Stomach smooth muscle (tissue), 2 donors: ENCODE measurements around the gene BTBD19.

Source experiments
- H3K27ac ChIP-seq: one replicate; pipeline ENCODE4 v1.7.0; 2013; ENCODE audit warnings: mild to moderate bottlenecking, low read length, inconsistent platforms
- H3K27me3 ChIP-seq, 2 donors: one replicate each; pipeline ENCODE4 v1.7.0; 2013; ENCODE audit warnings: low read length in 2 of 2; ENCODE audit not compliant: insufficient read depth in 2 of 2, control insufficient read depth in 1 of 2
- H3K36me3 ChIP-seq, 2 donors: one replicate each; pipeline ENCODE4 v1.7.0; 2013; ENCODE audit warnings: low read length in 2 of 2; ENCODE audit not compliant: control insufficient read depth in 2 of 2, insufficient read depth in 2 of 2
- H3K4me1 ChIP-seq: one replicate; pipeline ENCODE4 v1.7.0; 2013; ENCODE audit warnings: low read length; ENCODE audit not compliant: control insufficient read depth, insufficient read depth
- H3K4me3 ChIP-seq, 2 donors: one replicate each; pipeline ENCODE4 v1.7.0; 2013; ENCODE audit warnings: low read length in 2 of 2
- H3K9ac ChIP-seq, 2 donors: one replicate each; pipeline ENCODE4 v1.7.0; 2013; ENCODE audit warnings: low read length in 2 of 2, mild to moderate bottlenecking in 1 of 2
- H3K9me3 ChIP-seq, 2 donors: one replicate each; pipeline ENCODE4 v1.7.0; 2013; ENCODE audit warnings: low read length in 2 of 2; ENCODE audit not compliant: control insufficient read depth in 2 of 2
- donor health status: healthy.
- donor health status: Pancreatic carcinoma.

Gene BTBD19

GRCh38 chr1:44848456-44849181 lies 40.3 kb downstream of the BTBD19 start:
- H3K9ac ChIP-seq: no peak overlapping the region
- H3K27me3 ChIP-seq: no peaks in the 10 kb centered on the region
- no peaks in the 10 kb centered on the region for H3K9me3 ChIP-seq
- no peak overlapping the region for H3K4me3 ChIP-seq
- H3K4me1 ChIP-seq: peaks cover 2% of the 10 kb centered on the region
- H3K36me3 ChIP-seq: peaks cover 0 to 7% of the 10 kb centered on the region in 2 donors
- H3K27ac ChIP-seq: peak overlapping the region; percentile 18

- Histone ChIP-seq H3K27me3 (no peaks in the 10 kb centered on the region), H3K4me1 (peaks cover 2% of the 10 kb centered on the region), H3K27ac (no peak overlapping the region), H3K9me3 (no peaks in the 10 kb centered on the region), H3K36me3 (peaks cover 0 to 8% of the 10 kb centered on the region in 2 donors), H3K4me3 (no peak overlapping the region), H3K9ac (no peak overlapping the region)
Measured at GRCh38 chr1:44849575-44850132, 41.3 kb downstream of the BTBD19 start.

- Histone ChIP-seq H3K9ac (no peak overlapping the region), H3K9me3 (no peaks in the 10 kb centered on the region), H3K27ac (no peak overlapping the region), H3K27me3 (no peaks in the 10 kb centered on the region), H3K4me3 (no peak overlapping the region), H3K36me3 (peaks cover 0 to 8% of the 10 kb centered on the region in 2 donors), H3K4me1 (peaks cover 2% of the 10 kb centered on the region)
Measured at GRCh38 chr1:44851308-44851707, 43.0 kb downstream of the BTBD19 start.

DNA sequence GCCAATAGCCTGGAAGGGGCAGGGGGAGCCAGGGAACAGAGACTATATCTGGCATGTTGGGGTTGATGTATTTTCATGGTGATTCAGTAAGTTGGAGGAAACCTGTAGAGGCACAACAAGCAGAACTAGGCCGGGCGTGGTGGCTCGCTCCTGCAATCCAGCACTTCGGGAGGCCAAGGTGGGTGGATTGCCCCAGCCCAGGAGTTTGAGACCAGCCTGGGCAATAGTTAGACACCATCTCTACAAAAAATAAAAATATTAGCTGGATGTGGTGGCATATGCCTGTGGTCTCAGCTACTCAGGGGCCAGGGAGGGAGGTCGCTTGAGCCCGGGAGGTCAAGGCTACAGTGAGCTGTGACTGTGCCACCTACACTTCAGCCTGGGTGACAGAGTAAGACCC lies 44.9 kb downstream of the BTBD19 start:
- Histone ChIP-seq H3K27ac (no peak overlapping the region), H3K4me1 (peaks cover 2% of the 10 kb centered on the region), H3K9ac (no peak overlapping the region), H3K36me3 (peaks cover 0 to 8% of the 10 kb centered on the region in 2 donors), H3K4me3 (no peak overlapping the region), H3K9me3 (no peaks in the 10 kb centered on the region), H3K27me3 (no peaks in the 10 kb centered on the region)

DNA sequence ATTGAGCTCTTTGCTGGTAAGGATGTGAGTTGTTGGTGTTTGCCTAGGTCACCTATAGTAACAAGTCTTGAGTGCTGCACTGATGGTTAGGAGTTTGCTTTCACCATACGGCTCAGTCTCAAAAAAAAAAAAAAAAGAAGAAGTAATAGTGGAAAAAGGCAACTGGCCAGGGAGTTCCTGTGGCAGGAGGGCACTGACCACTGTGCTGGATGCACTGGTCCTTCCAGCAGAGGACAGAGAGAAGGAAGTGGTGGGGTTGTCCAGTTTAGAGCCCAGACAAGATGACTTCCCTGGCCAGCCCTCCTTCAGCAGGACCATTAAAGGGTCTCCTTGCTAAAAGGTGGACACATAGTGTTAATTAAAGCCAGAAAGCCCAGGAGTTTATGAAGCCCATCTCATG lies 46.6 kb downstream of the BTBD19 start:
- Histone ChIP-seq H3K36me3 (peaks cover 0 to 6% of the 10 kb centered on the region in 2 donors), H3K27me3 (no peaks in the 10 kb centered on the region), H3K4me1 (no peaks in the 10 kb centered on the region), H3K4me3 (no peak overlapping the region), H3K9ac (no peak overlapping the region), H3K9me3 (no peaks in the 10 kb centered on the region), H3K27ac (no peak overlapping the region)

DNA sequence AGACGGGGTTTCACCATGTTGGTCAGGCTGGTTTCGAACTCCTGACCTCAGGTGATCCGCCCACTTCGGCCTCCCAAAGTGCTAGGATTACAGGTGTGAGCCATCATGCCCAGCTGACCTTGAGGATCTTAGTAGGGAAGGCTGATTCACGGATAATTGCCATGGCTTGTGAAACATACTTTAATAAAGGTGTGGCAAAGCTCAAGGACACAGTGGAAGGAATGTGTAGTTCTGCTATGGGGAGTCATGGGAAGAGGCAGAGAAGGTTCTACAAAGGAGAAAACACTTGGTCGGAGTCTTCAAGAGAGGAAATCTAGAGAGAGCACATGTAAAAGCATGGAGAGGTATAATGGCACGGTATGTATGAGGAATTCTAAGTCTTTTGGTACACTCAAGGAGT lies 47.4 kb downstream of the BTBD19 start:
- H3K4me3 ChIP-seq: no peak overlapping the region
- no peaks in the 10 kb centered on the region for H3K4me1 ChIP-seq
- H3K27ac ChIP-seq: no peak overlapping the region
- H3K9me3 ChIP-seq: no peaks in the 10 kb centered on the region
- H3K27me3 ChIP-seq: no peaks in the 10 kb centered on the region
- no peak overlapping the region for H3K9ac ChIP-seq
- peaks cover 0 to 4% of the 10 kb centered on the region in 2 donors for H3K36me3 ChIP-seq

GRCh38 chr1:44857446-44857845 lies 49.1 kb downstream of the BTBD19 start:
- peaks cover 0 to 4% of the 10 kb centered on the region in 2 donors for H3K36me3 ChIP-seq
- H3K9me3 ChIP-seq: no peaks in the 10 kb centered on the region
- H3K4me3 ChIP-seq: no peak overlapping the region
- H3K9ac ChIP-seq: no peak overlapping the region
- H3K27me3 ChIP-seq: no peaks in the 10 kb centered on the region
- no peak overlapping the region for H3K27ac ChIP-seq
- H3K4me1 ChIP-seq: no peaks in the 10 kb centered on the region

DNA sequence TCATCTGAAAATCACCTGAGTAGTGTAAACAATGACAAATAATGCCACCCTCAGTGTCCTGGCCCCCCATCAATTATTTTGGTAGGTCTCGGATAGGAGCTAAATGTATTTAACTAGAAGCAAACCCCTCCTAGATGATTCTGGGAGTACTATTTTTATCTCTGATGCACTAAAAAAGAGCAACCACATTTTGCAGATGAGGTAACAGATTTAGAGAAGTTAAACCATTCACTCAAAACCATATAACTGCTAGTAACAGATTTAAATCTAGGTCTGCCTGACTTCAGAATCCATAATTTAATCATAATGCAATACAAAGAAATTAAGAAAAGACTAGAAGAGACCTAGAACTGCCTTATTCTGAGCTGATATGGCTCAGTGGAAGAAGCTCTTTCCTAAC lies 52.0 kb downstream of the BTBD19 start:
- no peak overlapping the region for H3K9ac ChIP-seq

GRCh38 chr1:44860891-44861425 lies 52.6 kb downstream of the BTBD19 start:
- no peaks in the 10 kb centered on the region for H3K4me1 ChIP-seq
- no peaks in the 10 kb centered on the region for H3K36me3 ChIP-seq
- H3K27ac ChIP-seq: no peak overlapping the region
- no peak overlapping the region for H3K9ac ChIP-seq
- H3K27me3 ChIP-seq: no peaks in the 10 kb centered on the region
- H3K9me3 ChIP-seq: no peaks in the 10 kb centered on the region
- no peak overlapping the region for H3K4me3 ChIP-seq

More for the DNA sequence above, 52.0 kb downstream of the BTBD19 start:
- H3K4me3 ChIP-seq: no peak overlapping the region
- no peaks in the 10 kb centered on the region for H3K27me3 ChIP-seq
- no peaks in the 10 kb centered on the region for H3K36me3 ChIP-seq
- no peaks in the 10 kb centered on the region for H3K9me3 ChIP-seq
- no peak overlapping the region for H3K27ac ChIP-seq
- no peaks in the 10 kb centered on the region for H3K4me1 ChIP-seq

DNA sequence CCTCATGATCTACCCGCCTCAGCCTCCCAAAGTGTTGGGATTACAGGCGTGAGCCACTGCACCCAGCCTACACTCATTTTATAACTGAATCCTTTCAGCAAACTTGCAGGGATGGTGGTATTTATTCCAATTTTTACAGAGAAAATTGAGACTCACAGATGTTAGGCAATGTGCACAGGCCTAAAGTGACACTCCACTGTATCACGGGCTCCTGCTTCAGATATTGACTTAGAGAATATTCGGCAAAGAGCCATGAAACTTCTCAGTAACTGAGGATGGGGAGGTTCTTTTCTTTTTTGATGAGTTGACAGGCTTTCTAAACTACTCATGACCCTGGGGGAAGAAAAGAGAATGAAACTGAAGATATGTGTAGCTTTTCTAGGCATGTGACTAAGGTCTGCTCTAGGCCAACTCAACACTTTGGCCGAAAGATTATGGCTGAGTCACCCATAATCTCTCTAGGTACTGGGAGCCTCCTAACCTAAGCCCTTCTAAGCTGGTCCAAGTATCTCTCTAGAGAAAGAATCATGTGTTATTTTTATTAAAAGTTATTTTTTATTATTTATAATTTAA lies 54.6 kb downstream of the BTBD19 start:
- Histone ChIP-seq H3K4me3 (no peak overlapping the region), H3K27ac (no peak overlapping the region), H3K4me1 (no peaks in the 10 kb centered on the region), H3K36me3 (peaks cover 0 to 5% of the 10 kb centered on the region in 2 donors), H3K27me3 (no peaks in the 10 kb centered on the region), H3K9me3 (no peaks in the 10 kb centered on the region), H3K9ac (no peak overlapping the region)
